Islet precursor cell (in vitro differentiated cells): ENCODE results near the gene LTBR.

Experiments
- DNase-seq: peaks from one replicate; pipeline ENCODE4 v3.0.0-alpha.2; 2018

Gene LTBR

GRCh38 chr12:6369916-6370575, 13.9 kb upstream of the LTBR start:
- DNase-seq = no peak

DNA sequence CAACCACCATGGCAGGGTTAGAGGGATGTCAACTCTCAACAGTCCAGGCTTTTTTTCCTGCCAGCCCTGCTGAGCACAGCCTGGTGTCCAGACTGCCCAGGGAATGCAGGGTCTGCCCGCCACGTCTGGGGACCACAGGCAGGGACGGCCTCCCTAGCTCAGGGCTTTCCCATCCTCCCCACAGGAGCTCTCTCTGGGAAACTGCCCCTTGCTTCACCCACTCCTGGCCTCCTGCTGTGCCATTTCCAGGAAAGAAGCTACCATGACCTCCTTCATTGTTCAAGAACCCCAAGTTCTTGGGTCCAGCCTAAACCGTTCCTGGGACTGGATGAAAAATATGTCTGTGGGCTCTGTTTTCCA, 13.4 kb upstream of the LTBR start:
- DNase-seq = no peak

GRCh38 chr12:6370994-6371754, 12.8 kb upstream of the LTBR start:
- peak; percentile 100 for DNase-seq

- peak; percentile 96 for DNase-seq
Observed at GRCh38 chr12:6372403-6373003, 11.5 kb upstream of the LTBR start.

- DNase-seq = no peak
Observed at GRCh38 chr12:6373022-6373787, 10.8 kb upstream of the LTBR start.

GRCh38 chr12:6374028-6374785, 9.8 kb upstream of the LTBR start:
- peak; percentile 72 for DNase-seq

DNA sequence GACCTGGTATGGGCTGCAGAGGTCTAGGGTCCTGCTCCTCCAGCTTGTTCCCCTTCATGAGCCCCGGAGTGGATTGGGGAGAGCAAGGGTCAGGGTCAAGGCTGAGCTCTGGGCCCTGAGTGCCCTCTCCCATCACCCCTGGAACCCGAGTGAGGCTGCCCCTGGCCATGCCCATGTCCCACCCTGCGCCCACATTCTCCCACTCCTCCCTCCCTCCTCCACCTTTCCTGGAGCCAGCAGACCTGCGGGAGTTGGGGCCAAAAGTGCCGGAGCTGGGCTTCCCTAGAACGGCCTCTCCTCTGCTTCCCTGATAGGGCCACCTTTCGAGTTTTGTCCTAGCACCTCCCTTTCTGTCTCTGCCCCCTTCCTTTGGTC, 9.2 kb upstream of the LTBR start:
- DNase-seq = no peak

DNA sequence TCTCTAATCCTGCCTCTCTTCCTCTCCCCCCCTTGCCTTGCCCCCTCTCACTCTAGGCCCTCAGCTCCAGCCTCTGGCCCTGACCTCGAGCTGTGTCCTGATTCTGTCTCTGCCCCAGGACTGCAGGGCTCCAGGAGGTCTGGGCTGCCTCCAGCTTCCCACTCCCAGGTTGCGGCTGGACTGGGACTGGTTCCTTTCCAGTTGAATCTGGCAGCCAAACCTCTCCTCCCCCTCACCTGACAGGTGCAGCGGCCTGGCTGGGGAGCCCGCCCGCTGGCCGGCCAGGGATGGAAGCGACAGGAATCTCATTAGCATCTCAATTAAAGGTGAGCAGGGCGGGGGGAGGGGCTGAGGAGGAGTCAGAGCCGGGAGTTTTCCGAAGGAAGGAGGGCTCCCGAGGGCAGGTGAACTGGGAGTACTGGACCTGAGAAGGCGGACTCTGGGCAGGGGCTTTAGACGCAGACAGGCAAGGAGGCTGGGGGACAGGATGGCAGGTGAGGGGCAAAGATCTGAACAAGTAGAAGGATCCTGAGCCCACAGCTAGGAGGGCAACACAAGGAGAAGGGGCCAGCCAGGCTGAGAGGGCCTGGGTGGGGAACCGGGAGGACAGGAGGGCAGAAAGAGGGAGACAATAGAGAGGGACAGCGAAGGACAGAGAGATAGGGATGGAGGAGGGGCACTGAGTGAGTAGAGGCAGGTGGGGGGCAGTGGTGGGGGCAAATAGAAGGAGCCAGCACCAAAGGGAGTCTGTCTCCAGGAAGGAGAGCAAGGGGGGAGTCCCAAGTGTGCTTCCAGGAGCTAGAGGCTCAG, 8.5 kb upstream of the LTBR start, which contains the start of gene SCNN1A:
Gene SCNN1A, minus strand, starts transcription at position 295 of the 810 bp plus-strand sequence. CDS start 780 bp downstream, outside the sequence.
- peak; percentile 94 for DNase-seq

DNA sequence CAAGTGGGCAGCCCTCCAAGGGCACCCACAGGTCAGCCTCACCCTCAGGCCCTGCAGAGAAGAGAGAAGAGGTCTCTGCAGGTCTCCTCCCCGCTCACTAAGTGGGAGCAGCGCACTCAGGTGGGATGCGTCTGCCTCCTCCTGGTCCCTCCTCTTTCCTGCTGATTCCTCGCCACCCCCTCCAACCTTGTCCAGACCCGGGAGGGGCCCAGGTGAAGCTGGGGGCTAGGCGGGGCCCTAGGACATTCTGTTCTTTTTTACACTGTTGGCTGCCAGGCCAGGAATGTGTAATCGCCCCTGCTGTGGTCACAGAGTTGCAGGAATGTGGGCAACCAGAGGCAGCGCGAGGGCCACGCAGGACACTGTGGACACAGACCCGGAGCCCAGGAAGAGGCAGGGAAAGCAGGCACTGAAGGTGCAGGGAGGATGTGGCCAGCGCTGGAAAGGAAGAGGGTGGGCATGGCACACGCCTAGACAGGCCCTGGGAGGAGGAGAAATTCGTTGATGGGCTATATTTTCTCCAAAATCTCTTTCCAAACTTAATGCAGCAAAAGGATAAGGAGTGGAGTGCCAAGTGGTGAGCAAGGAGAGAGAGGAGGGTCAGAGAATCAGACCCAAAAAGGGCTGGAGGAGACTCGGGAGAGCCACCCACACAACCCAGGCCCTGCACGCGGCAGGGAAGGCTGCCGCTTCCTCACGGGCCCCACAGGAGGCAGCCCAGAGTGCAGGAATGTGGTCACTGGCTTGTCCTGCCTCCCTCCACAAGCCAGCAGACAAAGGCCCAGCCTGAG, 7.7 kb upstream of the LTBR start:
- DNase-seq = peak; percentile 91

GRCh38 chr12:6376870-6377666, 6.9 kb upstream of the LTBR start:
- peak; percentile 44 for DNase-seq

GRCh38 chr12:6377667-6377994, 6.3 kb upstream of the LTBR start:
- DNase-seq = no peak

GRCh38 chr12:6378709-6379472, 5.1 kb upstream of the LTBR start:
- peak; percentile 41 for DNase-seq

- DNase-seq = no peak
Observed at GRCh38 chr12:6380141-6381121, 3.5 kb upstream of the LTBR start.

GRCh38 chr12:6382371-6382770, 1.6 kb upstream of the LTBR start:
- DNase-seq = no peak

DNA sequence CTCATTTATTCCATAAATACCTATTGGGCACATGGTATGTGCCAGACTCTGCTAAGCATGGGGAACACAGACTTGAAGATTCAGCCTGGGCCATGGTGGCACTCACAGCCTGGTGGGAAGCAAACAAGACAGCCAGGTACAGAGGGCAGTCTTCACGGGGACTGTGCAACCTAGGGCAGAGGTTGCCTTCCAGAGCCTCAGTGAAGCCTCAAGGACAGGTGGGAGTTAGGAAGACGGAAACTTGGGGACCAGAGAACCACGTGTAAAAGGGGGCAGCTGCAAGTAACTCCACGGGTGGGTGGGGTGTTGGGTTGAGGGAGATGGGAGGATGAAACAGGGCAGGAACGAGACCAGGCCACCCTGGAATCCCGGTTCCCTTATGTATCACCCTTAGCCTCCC, 980 bp upstream of the LTBR start:
- no peak for DNase-seq

- peak; percentile 58 for DNase-seq
Observed at GRCh38 chr12:6384499-6385436, 806 bp downstream of the LTBR start.

GRCh38 chr12:6386038-6386437, 2.1 kb downstream of the LTBR start:
- no peak for DNase-seq
